Activated T-cell treated with anti-CD3 and anti-CD28 coated beads, Interleukin-2, amount 50 U/mL, for 1 hour (primary cell): Measurements from ENCODE around the gene PYCR2.
"Not testable (repeated sequence)": the region's sequence is repeated elsewhere in the genome, so short reads cannot be mapped to it uniquely, and the experiment has no call there.

Source experiments
- DNase-seq: peaks from one replicate; pipeline ENCODE4 v3.0.0-alpha.2; 2020

PYCR2 gene

DNA sequence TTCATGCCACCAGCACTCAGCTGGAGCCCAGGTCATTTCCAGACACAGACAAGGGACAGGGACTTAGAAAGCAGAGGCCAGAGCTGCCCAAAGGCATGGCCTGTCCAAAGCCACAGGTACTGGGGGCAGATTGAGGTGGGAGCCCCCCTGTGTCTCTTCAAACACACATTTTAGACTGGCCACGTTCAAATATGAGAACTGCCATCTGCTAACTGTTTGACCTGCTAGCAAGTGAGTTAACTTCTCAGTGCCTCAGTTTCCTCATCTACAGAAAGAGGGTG is 17.8 kb upstream of the PYCR2 start:
- DNase-seq, result no peak

DNA sequence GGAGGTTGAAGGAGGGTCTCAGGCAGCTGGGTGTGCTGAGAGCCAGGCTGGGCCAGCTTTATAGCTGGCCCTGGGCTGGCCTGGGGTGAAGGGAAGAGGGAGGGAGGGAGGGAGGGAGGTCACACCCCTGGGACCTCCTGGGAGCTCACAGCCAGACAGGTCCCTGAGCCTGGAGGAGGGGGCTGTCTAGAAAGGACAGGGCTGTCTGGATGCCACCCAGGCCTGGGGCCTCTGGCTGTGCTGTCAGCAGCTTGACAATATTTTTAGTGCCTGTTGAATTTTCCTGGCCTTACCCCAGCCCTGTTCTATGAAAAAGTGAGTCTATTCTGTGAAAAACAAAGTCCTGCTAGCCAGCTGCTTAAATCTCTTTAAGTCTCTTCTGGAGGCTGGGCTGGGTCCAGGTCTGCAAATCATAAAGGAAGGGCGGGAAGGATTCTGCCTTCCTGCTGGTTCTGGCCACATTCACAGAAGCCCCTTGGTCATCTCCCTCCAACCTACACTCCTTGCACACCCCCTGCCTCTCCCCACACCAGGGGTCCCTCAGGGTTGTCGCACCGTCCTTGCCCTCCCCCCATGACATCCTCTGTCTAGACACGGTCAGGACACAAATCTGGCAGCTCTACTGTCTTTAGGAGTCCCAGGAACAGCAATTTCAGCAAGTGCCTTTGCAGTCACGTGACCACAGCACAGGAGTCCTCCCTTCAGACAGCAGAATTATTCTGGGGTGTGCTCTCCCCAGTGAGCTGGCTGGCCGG is 17.3 kb upstream of the PYCR2 start, which contains the start of gene LEFTY2:
LEFTY2 (minus strand) TSS at position 34 of the 755 bp plus-strand sequence. CDS start 80 bp downstream, outside the sequence.
- DNase-seq, result no peak

- DNase-seq, result no peak
These were observed 16.5 kb upstream of the PYCR2 start for GRCh38 chr1:225940385-225941151.

- DNase-seq, result not testable (repeated sequence)
These were observed 15.9 kb upstream of the PYCR2 start for GRCh38 chr1:225939939-225940310.

- not testable (repeated sequence) for DNase-seq
These were observed 15.3 kb upstream of the PYCR2 start for GRCh38 chr1:225939097-225939938.

GRCh38 chr1:225937048-225937968 is 13.3 kb upstream of the PYCR2 start:
- no peak for DNase-seq

- no peak for DNase-seq
These were observed 12.5 kb upstream of the PYCR2 start for GRCh38 chr1:225936523-225936922.

DNA sequence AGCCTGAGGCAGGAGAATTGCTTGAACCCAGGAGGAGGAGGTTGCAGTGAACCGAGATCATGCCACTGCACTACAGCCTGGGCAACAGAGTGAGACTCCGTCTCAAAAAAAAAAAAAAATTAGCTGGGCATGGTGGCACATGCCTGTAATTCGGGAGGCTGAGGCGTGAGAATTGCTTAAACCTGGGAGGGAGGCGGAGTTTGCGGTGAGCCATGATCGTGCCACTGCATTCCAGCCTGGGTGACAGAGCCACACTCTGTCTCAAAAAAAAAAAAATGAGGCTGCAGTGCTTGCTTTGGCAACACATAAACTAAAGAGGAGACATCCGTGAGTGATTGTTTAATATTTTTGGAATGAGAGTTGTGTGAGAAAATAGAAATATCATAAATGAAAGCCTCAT is 12.0 kb upstream of the PYCR2 start:
- DNase-seq, result not testable (repeated sequence)

- no peak for DNase-seq
These were observed 10.7 kb upstream of the PYCR2 start for GRCh38 chr1:225934711-225935110.

- no peak for DNase-seq
These were observed 9.0 kb upstream of the PYCR2 start for GRCh38 chr1:225933072-225933471.

- DNase-seq, result no peak
These were observed 7.5 kb upstream of the PYCR2 start for GRCh38 chr1:225931270-225932136.

DNA sequence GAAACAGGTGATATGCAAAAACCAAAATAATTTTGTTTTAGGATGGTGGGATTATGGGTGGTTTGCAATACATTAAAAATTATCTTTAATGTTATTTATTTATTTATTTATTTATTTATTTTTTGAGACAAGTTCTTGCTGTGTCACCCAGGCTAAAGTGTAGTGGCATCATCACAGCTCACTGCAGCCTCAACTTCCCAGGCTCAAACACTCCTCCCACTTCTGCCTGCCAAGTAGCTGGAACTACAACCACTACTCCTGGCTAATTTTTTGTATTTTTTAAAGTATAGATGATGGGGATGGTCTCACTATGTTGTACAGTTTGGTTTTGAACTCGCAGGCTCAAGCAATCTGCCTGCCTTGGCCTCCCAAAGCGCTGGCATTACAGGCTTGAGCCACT is 6.5 kb upstream of the PYCR2 start:
- no peak for DNase-seq

DNA sequence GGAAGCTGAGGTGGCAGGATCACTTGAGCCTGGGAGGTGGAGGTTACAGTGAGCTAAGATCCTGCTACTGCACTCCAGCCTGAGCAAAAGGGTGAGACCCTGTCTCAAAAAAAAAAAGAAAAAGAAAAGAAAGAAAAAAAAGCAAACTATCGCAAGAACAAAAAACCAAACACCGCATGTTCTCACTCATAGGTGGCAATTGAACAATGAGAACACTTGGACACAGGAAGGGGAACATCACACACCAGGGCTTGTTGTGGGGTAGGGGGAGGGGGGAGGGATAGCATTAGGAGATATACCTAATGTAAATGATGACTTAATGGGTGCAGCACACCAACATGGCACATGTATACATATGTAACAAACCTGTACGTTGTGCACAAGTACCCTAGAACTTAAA is 5.4 kb upstream of the PYCR2 start:
- not testable (repeated sequence) for DNase-seq

GRCh38 chr1:225928186-225929175 is 4.4 kb upstream of the PYCR2 start:
- no peak for DNase-seq

DNA sequence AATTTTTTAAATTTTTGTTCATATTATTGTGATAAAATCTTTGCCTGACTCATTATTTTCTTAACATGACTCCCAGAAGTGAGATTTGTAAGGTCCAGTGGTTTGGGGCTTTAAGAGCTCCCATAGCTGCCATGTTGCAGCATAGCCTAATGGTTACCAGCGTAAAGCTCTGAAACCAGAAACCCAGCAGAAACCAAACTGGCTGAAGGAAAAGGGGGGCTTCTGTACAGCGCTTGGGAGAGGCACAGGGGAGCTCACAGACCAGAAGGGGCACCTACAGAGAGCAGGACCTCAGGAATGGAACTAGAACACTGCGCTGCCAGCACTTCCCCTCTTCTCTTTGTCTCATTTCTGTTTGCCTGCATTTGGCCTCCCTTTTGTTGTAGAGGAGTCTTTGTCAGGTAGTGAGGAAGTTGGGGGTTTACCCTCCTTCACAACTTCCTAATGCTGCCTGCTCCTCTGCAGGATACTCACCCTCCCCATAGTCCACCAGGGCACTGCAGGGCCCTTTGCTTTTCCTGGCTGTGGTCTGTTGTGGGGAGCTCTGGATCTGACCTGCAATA is 2.6 kb upstream of the PYCR2 start:
- DNase-seq, result no peak

GRCh38 chr1:225923381-225923691 is 714 bp downstream of the PYCR2 start:
- no peak for DNase-seq

GRCh38 chr1:225921734-225922709 is 2.0 kb downstream of the PYCR2 start:
- DNase-seq, result no peak

DNA sequence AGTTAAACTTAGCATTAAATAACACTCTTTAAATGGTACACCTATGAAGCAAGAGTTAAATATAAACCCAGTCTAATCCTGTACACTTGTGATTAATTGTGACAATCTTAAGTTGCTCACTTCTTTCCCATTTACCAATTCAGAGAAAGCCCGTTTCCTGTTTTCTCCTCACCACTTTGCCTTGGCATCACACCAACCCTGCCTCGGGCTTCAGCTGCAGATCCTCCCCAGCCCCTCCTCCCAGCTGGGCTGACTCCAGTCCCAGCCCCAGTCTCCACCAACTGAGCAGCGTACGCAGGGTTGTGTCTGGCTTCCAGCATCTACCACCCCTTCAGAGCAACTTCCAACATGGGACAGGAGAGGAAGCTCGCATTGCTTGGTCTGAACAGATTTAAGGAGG is 4.1 kb downstream of the PYCR2 start:
- DNase-seq, result no peak

DNA sequence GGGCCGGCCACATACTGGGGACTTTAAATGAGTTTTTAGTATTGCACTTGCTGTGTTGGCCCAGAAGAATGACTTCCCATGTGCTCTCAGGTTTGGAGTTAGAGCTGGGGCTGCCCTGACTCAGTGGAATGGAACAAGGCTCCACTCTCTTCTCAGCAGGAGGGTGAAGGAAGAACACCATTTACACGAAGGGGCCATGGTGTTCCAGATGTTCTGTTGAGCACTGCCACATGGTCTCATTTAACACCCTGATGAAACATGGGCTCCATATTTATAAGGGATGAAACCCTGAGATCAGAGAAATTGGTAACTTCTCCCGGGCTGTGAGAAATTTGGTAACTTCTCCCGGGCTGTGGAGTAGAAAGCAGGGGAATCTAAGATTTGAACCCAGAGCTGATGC is 5.8 kb downstream of the PYCR2 start:
- no peak for DNase-seq
